CD4-positive, alpha-beta T cell treated with Interleukin-15 for 4 hours (primary cell): ENCODE results near the gene ARHGEF33.

Experiments used
- DNase-seq: peaks from one replicate; pipeline ENCODE4 v3.0.0-alpha.2; 2020; ENCODE audit warnings: low spot score

ARHGEF33 gene

DNA sequence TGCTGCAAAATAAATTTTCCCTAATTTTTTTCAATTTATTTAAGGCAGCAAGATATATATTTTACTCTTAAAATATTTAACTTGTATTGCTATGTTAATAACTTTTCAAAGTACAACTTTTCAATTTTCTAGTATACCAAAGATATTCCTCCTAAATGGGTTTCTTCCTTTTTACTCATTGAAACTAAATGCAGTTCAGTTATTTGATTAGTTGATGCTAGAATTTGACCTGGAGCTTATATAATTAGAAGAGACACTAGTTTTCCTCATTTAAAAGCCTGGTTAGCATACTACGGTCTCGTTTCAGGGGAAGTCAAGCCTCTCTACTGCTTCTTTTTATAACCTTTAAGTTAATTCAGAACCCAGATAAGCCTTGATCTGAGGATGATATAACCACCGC, at the start of gene ARHGEF33:
Gene ARHGEF33 (plus strand): TSS at position 301 of the 400 bp plus-strand sequence. CDS start 29,573 bp downstream, outside the sequence.
- DNase-seq: no peak

DNA sequence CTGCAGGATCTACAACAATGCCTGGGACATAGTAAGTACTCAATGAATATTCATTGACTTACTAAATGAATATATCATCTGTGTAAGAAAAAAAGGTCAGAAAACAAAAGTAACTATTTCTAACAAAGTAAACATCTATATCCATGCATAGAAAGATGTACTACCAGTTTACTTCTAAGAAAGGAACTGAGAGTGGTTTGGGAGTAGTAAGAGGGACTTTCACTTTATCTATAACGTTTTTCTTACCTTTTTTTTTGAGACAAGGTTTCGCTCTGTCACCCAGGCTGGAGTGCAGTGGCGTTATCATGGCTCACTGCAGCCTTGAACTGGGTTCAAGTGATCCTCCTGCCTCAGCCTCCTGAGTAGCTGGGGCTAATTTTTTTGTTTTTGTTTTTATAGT, 39.6 kb upstream of the ARHGEF33 start:
- DNase-seq: no peak

GRCh38 chr2:38856165-38856564, 33.5 kb upstream of the ARHGEF33 start:
- DNase-seq: no peak

DNA sequence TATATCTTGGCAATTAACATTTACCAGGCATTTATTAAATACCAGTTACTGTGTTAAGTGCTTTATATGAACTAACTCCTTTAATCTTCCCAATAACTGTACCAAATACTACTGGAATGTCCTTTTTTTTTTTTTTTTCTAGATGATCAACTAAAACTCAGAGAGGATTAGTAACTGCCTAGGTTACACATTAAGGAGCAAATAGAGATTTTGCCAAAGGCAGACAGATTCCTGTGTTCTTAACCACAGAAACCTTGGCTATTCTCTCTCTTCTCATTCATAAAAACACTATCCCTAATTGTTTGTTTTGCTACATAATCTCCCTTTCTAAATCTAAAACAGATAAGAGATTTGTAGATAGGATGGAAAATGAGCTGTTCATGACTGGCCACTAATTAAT, 27.2 kb upstream of the ARHGEF33 start:
- DNase-seq: no peak

GRCh38 chr2:38863061-38863695, 26.5 kb upstream of the ARHGEF33 start:
- peak; percentile 2 for DNase-seq

- DNase-seq: no peak
Observed at GRCh38 chr2:38866773-38867443, 22.8 kb upstream of the ARHGEF33 start.

- DNase-seq: no peak
Observed at GRCh38 chr2:38871432-38871831, 18.2 kb upstream of the ARHGEF33 start.

- no peak for DNase-seq
Observed at GRCh38 chr2:38873763-38874162, 15.9 kb upstream of the ARHGEF33 start.

DNA sequence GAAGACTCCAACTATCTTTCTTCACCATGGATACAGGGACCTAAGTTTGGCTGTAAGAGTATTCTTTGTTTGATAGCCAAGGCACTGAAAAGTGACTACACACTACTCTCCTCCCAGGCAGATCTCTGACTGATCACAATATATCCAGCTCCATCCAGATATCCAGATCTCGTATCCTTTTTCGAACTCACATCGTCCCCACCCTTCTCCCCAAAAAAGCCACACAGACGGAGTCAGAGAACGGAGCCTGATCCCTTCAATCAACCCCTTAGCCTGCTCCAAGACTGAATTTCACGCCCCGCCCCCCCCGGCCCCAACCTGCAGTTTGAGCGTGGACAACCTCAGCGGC, 14.5 kb upstream of the ARHGEF33 start:
- no peak for DNase-seq

- peak; percentile 80 for DNase-seq
Observed at GRCh38 chr2:38875576-38876367, 13.9 kb upstream of the ARHGEF33 start, which contains the start of the genes DHX57 and MORN2. Gene DHX57, minus strand, starts transcription at chr2:38875934. Its CDS starts 7,529 bp downstream, at chr2:38868405. Gene MORN2, plus strand, starts transcription at chr2:38875976.

DNA sequence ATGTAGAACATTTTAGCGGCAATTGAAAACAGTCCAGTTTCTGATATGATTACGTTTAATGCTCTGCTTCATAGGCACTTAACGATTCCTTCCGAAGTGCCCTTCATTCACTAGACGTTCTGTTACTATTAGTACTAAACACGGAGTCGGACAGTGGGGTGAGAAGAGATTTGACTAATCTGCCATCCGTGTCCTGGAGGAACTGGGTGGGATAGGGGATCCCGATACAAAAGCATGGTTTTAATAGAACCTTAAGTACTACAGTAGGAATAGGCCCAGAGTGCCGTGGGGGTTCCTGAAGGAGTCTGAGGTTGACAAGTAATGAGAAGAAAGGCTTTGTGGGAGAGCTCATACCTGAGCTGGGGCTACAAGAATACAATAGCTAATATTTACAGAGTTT, 13.3 kb upstream of the ARHGEF33 start:
- DNase-seq: no peak

DNA sequence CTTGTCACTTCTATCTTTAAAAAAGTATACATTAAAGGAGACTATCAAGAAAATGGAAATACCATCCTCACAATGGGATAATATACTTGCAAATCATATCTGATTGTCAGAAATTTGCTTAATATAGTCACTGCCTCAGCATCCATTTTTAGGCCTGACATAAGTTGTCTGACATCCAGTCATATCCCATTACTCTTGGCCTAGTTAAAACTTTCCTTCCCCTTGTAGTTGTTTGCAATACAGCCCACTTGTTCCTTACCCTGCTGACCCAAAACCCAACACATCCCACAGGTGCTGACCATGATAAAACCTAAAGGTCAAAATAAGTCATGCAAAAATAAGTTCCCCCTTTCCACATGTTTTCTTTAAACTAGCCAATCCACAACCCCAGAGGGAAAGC, 3.6 kb upstream of the ARHGEF33 start:
- DNase-seq: no peak

- no peak for DNase-seq
Observed at GRCh38 chr2:38887347-38887746, 2.3 kb upstream of the ARHGEF33 start.

GRCh38 chr2:38887902-38888554, 1.6 kb upstream of the ARHGEF33 start:
- DNase-seq: no peak

DNA sequence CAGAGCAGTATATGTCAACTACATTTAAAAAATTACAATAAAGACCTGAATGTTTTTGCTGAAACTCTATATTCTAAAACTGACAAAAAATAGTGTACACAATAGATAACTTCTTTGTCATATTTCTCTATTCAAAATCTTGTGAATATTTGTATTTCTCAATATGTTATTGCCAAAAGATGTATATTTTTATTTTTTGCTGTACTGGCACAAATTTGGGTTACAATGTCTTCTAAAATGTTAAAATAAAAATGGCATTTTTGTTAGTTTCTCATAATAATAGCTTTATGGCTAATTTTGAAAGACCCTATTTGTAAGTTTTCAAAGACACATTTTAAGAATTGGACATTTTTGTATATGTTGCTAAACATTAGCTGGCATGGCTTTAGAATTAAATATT, 630 bp upstream of the ARHGEF33 start:
- DNase-seq: no peak

- DNase-seq: no peak
Observed at GRCh38 chr2:38892819-38893218, 3.1 kb downstream of the ARHGEF33 start.

DNA sequence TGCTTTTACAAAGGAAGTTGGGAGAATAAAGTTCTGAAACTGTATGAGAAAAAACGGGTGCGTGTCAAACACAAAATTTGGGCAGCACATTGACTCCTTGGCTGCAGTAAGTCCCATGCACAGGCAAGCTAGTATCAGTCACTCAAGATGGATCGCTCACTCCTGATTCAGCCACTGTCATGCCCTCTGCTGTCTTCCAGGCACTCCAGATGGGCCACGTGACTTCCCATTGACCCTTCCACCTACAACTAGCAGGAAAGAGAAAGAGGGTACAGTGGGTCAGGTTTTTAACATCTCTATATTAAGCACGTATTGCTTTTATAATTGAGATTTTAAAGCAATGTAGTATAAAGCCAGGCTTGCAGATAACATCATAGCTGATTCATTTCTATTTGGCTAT, 8.6 kb downstream of the ARHGEF33 start:
- no peak for DNase-seq

GRCh38 chr2:38900726-38901125, 11.1 kb downstream of the ARHGEF33 start:
- no peak for DNase-seq

DNA sequence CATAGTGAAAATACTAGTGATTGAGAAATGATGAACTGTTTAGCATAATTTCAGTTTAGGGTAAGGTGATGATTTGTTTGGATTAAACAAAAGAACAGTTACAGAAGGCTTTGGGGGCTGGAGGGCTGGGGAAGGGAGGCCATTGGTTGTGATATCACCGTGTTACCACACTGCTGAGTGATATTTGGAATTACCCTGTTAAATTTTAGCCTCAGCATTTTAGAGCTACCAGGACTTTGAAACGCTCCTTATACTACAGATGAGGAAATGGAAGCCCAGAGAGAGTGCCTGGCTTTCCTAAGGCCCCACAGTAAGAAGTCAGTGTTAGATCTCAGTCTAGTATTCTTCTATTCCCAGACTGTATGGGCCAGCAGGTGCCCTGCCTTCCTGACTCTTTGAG, 15.6 kb downstream of the ARHGEF33 start:
- DNase-seq: no peak

GRCh38 chr2:38907242-38907641, 17.6 kb downstream of the ARHGEF33 start:
- DNase-seq: no peak

GRCh38 chr2:38907743-38908562, 18.3 kb downstream of the ARHGEF33 start:
- no peak for DNase-seq

DNA sequence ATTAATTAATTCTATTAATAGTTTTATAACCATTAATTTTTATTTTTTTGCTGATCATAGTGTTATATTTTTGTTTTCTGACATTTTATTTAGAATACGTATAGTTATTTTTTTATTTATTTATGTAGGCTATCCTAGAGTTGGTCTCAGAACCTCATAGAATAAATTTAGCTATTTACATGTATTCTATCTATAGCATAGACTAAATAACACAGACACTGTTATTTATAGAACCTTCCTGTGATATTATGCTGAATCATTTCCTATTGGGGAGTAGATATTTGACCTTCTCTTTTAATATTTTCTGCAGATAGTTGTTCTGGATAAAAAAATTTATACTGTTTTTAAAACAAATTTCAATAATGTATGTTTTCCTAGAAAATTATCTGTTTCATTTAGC, 20.2 kb downstream of the ARHGEF33 start:
- DNase-seq: no peak
